Epidermal melanocyte (primary cell): ENCODE measurements around the gene AUNIP.
"Not testable (repeated sequence)": the region's sequence is repeated elsewhere in the genome, so short reads cannot be mapped to it uniquely, and the experiment has no call there.

Experiments used
- DNase-seq: peaks from one replicate; pipeline ENCODE4 v3.0.0; 2011; ENCODE audit warnings: low spot score; ENCODE audit not compliant: insufficient read length

Gene AUNIP

DNA sequence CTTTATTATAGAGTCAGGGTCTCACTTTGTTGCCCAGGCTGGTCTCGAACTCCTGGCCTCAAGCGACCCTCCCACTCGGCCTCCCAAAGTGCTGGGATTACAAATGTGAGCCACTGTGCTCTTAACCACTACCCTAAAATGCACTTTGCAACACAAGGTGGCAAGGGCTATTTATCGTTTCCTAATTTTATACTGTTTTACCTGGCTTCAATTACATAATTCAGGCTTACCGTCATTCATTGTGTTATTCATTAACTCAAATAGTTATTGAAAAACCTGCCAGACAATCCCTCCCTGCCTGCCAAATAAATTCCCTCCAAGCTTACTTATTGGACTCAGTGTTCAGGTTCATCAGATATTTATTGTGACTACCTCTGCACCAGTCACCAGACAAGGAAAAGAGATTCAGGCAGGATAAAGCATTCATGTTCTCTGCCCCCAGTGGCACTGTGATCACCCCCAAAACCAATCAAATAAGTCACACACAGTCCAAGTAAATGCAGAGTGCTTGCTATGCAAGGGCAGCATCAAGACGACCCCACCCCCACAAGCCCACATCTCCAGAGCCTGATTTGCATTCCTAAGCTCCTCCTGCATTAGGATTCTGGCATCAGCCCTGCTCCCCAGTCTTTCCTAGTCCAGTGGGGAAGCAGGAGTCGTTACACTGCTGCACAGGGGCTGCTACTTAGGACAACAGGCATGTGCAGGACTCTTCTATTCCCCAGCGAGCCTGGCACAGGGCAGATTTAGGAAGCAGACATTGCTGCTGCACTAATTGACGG, 8.1 kb upstream of the AUNIP start:
- DNase-seq: no peak

- DNase-seq: no peak
Observed at GRCh38 chr1:25866288-25866687, 7.0 kb upstream of the AUNIP start.

GRCh38 chr1:25864434-25864833, 5.2 kb upstream of the AUNIP start:
- DNase-seq: no peak

DNA sequence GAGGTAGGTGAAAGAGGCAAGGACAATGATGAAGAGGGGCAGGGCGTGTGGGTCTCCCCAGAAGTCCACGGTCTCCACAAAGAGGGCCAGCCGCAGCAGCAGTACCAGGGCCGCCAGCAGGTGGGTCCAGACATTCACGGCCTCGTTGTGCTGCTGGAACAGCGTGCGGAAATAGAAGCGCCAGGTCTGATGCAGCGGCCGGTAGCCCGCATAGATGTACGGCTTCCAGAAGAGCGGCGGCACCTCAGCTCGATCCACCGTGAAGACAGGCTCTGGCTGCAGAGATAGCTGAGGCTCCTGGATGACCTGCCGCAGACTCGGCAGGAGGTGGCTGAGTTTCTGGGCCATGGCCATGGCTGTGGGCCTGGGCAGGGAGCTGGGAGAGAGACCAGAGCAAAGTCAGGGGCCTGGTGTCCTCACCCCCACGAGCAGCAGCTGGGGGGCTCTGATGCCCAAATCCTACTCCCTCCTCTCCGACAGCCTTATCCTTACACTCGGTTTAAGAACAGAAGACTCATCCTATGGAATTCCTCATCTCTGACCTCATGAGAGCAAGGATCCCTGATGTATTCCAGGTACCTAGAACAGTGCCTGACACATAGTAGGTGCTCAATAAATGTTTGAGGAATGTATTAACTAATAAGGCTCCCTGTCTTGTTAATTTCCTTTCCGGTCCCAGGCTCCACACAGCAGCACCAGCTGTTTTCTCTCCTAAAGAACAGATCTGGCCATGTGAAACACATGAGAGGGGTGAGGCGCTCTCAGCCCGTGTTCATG, 4.4 kb upstream of the AUNIP start:
- no peak for DNase-seq

GRCh38 chr1:25862785-25863485, 3.7 kb upstream of the AUNIP start:
- DNase-seq: no peak

GRCh38 chr1:25861316-25862286, 2.3 kb upstream of the AUNIP start:
- DNase-seq: no peak

- no peak for DNase-seq
Observed at GRCh38 chr1:25858494-25858893, 763 bp downstream of the AUNIP start.

- DNase-seq: no peak
Observed at GRCh38 chr1:25856856-25857255, 2.4 kb downstream of the AUNIP start.

DNA sequence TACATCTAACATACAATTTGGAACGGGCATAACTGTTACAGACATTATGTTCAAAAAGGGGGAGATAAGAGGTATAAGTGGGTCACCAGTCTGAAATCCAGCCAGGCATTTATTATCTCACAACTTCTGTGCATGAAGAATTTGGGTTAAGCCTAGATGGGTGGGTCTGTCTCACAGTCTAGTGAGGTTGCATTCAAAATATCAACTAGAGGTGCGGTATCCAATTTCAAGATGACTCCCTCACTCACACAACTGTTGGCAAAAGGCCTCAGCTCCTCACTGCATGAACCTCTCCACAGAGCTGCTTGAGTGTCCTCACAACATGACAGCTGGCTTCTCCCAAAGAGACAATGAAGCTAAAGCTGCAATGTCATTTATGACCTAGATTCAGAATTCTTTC, 4.7 kb downstream of the AUNIP start:
- no peak for DNase-seq

DNA sequence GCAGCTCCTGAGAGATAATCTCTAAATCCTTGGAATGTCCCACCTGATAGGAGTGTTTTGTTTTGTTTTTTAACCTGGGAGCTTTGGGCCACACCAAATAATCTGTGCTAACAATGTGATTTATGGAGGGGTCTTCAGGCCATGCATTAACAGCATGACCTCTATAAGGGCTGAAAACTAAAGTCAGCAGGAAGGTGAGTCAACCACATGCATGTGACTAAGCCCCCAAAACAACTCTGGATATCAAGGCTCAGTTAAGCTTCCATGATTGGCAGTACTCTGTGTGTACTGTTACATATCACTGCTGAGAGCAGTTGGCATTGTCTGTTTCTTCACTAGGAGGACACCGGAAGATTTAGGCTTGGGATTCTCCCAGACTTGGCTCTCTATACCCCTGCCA, 10.7 kb downstream of the AUNIP start:
- DNase-seq: no peak

DNA sequence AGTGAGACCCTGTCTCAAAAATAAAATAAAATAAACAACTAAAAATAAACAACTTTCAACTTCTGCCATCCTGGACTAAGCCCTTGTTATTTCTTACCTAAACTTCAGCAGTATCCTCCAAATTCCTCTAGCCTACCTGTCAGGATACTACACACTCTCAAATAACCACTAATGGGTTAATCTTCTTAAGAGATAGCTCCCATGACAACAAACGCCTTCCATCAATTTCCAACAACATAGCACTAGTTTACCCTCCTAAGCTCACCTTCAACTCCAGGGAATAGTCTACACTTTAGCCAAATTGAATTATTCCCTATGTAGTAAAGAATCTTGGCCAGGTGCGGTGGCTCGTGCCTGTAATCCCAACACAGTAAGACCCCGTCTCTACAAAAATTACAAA, 11.3 kb downstream of the AUNIP start:
- DNase-seq: no peak

GRCh38 chr1:25845664-25846063, 13.6 kb downstream of the AUNIP start:
- no peak for DNase-seq

DNA sequence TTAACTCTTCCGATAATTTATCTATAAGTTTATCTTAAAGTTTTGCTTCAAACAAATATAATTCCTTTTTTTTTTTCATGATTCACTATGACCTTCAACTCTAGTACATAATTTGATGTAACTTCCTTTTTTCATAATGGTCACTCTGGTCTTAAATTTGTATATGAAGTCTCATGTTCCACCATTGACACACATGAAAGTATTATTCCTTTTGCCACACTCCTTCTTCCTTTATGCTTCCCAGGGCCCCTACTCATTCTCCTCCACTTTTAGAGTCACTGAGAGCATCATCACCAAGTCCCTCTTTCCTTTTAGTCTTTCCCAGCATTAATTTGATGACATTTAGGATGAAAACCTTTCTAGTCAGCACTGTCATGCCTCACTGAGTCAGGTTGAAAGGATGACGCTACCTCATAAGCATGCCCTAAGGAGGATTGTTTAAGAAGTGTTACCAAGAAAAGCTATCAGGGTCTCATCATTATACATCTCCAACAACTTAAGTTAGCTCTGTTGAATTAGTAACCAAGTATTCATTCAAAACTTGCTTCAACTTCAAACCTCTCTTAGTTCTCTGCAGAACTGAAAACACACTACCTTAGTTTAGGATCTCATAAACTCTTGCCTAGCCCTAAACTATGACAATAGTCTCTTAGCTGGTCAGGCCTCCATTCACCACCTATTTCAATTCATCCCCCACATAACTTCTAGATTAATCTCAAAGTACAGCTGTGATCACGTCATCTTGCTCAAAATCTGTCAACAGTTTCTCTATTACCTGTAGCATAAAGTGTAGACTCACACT, 14.5 kb downstream of the AUNIP start:
- DNase-seq: no peak

GRCh38 chr1:25843483-25843882, 15.8 kb downstream of the AUNIP start:
- DNase-seq: no peak

GRCh38 chr1:25839808-25840207, 19.4 kb downstream of the AUNIP start:
- not testable (repeated sequence) for DNase-seq

GRCh38 chr1:25837262-25837875, 21.9 kb downstream of the AUNIP start:
- DNase-seq: no peak

- DNase-seq: no peak
Observed at GRCh38 chr1:25836695-25837094, 22.6 kb downstream of the AUNIP start.

GRCh38 chr1:25834894-25835293, 24.4 kb downstream of the AUNIP start:
- no peak for DNase-seq

DNA sequence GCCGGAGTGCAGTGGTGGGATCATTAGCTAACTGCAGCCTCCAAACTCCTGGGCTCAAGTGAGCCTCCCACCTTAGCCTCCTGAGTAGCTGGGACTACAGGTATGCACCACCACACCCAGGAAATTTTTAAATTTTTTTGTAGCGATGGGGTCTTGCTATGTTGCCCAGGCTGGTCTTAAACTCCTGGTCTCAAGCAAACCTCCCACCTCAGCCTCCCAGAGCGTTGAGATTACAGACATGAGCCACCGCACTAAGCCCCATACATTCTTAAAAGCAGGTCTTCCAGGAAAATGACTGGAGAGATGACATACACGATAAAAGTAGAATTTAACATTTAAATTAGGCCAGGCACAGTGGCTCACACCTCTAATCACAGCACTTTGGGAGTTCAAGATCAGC, 26.1 kb downstream of the AUNIP start:
- no peak for DNase-seq
